Endothelial cell of umbilical vein (primary cell): Measurements from ENCODE around the gene EHMT1. TPM values are rescaled to one million over a fixed set of nuclear protein-coding genes. Genes with fewer than 3 reads are reported as not detected.

ENCODE experiments used
- BruUV-seq: library from RNA; stranded (reverse); fragments of 400-500 nt; replicated peaks from 2 replicates; lab custom pipeline; 2021; lab: Mats Ljungman, UMichigan
- CTCF ChIA-PET: fragments of 300-600, 350-600 bp; sonication (Branson Sonifier 250); formaldehyde crosslinking; loops from one replicate; lab custom pipeline; 2021; ENCODE audit warnings: antibody characterized with exemption, inconsistent platforms; lab: Charles Lee
- POLR2A ChIA-PET: fragments of 300-600, 350-600 bp; sonication (Branson Sonifier 250); formaldehyde crosslinking; loops from one replicate; lab custom pipeline; 2021; ENCODE audit warnings: antibody characterized with exemption, inconsistent platforms; lab: Charles Lee
- DNase-seq: peaks from one replicate; pipeline ENCODE4 v3.0.0-alpha.2; 2011; ENCODE audit warnings: low read depth, low spot score
- FAIRE-seq: peaks from 2 replicates; lab custom pipeline; 2011; peaks lifted over from hg19 to GRCh38; lab: Jason Lieb, UNC
- H2AFZ ChIP-seq: 2 replicates; pipeline ENCODE4 v1.6.0; 2012; ENCODE audit warnings: low read depth, low read length, control low read depth, inconsistent platforms
- H3K27ac ChIP-seq: 2 replicates; pipeline ENCODE4 v1.5.1; 2011; ENCODE audit warnings: low read depth, mild to moderate bottlenecking, control low read depth, low read length, moderate library complexity; ENCODE audit not compliant: insufficient read depth
- H3K27me3 ChIP-seq, 2 experiments: 2 replicates each; pipeline versions ENCODE4 v1.6.0 to v1.6.1; 2011; ENCODE audit warnings: low read length in 2 of 2, mixed read lengths in 1 of 2; ENCODE audit not compliant: control insufficient read depth in 2 of 2, insufficient read depth in 2 of 2
- H3K36me3 ChIP-seq, 2 experiments: 2 replicates in 1 of 2; 3 replicates in 1 of 2; pipeline ENCODE4 v1.5.1; 2011; ENCODE audit warnings: low read length in 2 of 2, mild to moderate bottlenecking in 1 of 2, moderate library complexity in 1 of 2; ENCODE audit not compliant: control insufficient read depth in 2 of 2, insufficient read depth in 2 of 2; ENCODE audit errors: extremely low read depth in 1 of 2
- H3K4me1 ChIP-seq: 3 replicates; pipeline ENCODE4 v1.5.1; 2011; ENCODE audit warnings: mild to moderate bottlenecking, low read length; ENCODE audit not compliant: control insufficient read depth, insufficient read depth; ENCODE audit errors: extremely low read depth
- H3K4me2 ChIP-seq: 2 replicates; pipeline ENCODE4 v1.6.1; 2011; ENCODE audit warnings: low read length, control low read depth, mixed read lengths; ENCODE audit not compliant: insufficient read depth
- H3K4me3 ChIP-seq, 3 experiments: fragments of 200-600 bp in 1 of 3; sonication (generic), shearing (Covaris generic) in 1 of 3; replicated peaks in 1 of 3; 2 replicates each; pipeline ENCODE4 v1.5.1; 2011 to 2016; ENCODE audit warnings: control low read depth in 3 of 3, low read length in 3 of 3, mild to moderate bottlenecking in 2 of 3, inconsistent platforms in 1 of 3, low read depth in 1 of 3, moderate library complexity in 1 of 3; ENCODE audit not compliant: insufficient read depth in 1 of 3
- H3K79me2 ChIP-seq: 2 replicates; pipeline ENCODE4 v1.6.0; 2012; ENCODE audit warnings: low read length, inconsistent platforms; ENCODE audit not compliant: control insufficient read depth, insufficient read depth
- H3K9ac ChIP-seq: replicated peaks from 2 replicates; pipeline ENCODE3; 2011; ENCODE audit warnings: low read length, control low read depth; ENCODE audit not compliant: insufficient read depth; ENCODE audit errors: extremely low read depth
- H3K9me1 ChIP-seq: replicated peaks from 3 replicates; pipeline ENCODE4 v1.6.0; 2011; ENCODE audit warnings: mild to moderate bottlenecking, low read length; ENCODE audit not compliant: control insufficient read depth, insufficient read depth; ENCODE audit errors: extremely low read depth
- H3K9me3 ChIP-seq: replicated peaks from 2 replicates; pipeline ENCODE4 v1.5.1; 2012; ENCODE audit warnings: low read length, inconsistent platforms; ENCODE audit not compliant: control insufficient read depth, insufficient read depth
- H4K20me1 ChIP-seq: replicated peaks from 2 replicates; pipeline ENCODE3; 2011; ENCODE audit warnings: mild to moderate bottlenecking, low read length; ENCODE audit not compliant: control insufficient read depth, insufficient read depth; ENCODE audit errors: extremely low read depth
- EZH2 ChIP-seq: IDR thresholded peaks from 2 replicates; pipeline ENCODE4 v1.6.1; 2012; ENCODE audit warnings: borderline replicate concordance, low read depth, mild to moderate bottlenecking, moderate library complexity, low read length, inconsistent platforms; ENCODE audit not compliant: severe bottlenecking
- FOS ChIP-seq: IDR thresholded peaks from 2 replicates; pipeline ENCODE4 v1.6.1; 2011; ENCODE audit warnings: mild to moderate bottlenecking, low read length, moderate library complexity, borderline replicate concordance; ENCODE audit not compliant: insufficient read depth
- GATA2 ChIP-seq: IDR thresholded peaks from 2 replicates; pipeline ENCODE4 v1.7.0; 2011; ENCODE audit warnings: low read depth, mild to moderate bottlenecking, moderate library complexity, mixed read lengths, low read length; ENCODE audit not compliant: insufficient read length, insufficient read depth
- JUN ChIP-seq: IDR thresholded peaks from 2 replicates; pipeline ENCODE4 v1.6.1; 2011; ENCODE audit warnings: borderline replicate concordance, low read depth; ENCODE audit not compliant: insufficient read length, insufficient read depth
- MYC ChIP-seq: IDR thresholded peaks from one replicate; pipeline ENCODE4 v1.6.1; 2011; ENCODE audit warnings: mild to moderate bottlenecking, low read depth, low read length
- POLR2A ChIP-seq: IDR thresholded peaks from 2 replicates; pipeline ENCODE4 v1.6.1; 2012; ENCODE audit warnings: low read depth, mild to moderate bottlenecking, control low read depth, low read length
- POLR2AphosphoS5 ChIP-seq: IDR thresholded peaks from 2 replicates; pipeline ENCODE4 v1.6.1; 2012; ENCODE audit warnings: low read depth, mild to moderate bottlenecking, control low read depth, low read length, moderate library complexity; ENCODE audit not compliant: insufficient read depth
- dilution Hi-C: fragments of 300-500 bp; cut with MboI; formaldehyde crosslinking; loops from one replicate; pipeline ENCODE4 v1.15.0; 2019; ENCODE audit warnings: low sequenced_read_pairs; ENCODE audit not compliant: extremely low pct_ligation_motif_present
- intact Hi-C: fragments of 100-400 bp; cut with micrococcal nuclease; formaldehyde crosslinking; loops from one replicate; pipeline ENCODE4 v1.10.0; 2022
- polyA plus RNA-seq, 4 experiments: library from polyadenylated mRNA; depleted of rRNA in 3 of 4; stranded (reverse) in 3 of 4; unstranded in 1 of 4; fragments of >200 nt; gene quantifications; 2 replicates each; pipeline versions ENCODE4 v1.2.1 to v1.2.3, GENCODE V29; 2011 to 2012; ENCODE audit warnings: missing spikeins in 1 of 4
- total RNA-seq: library from RNA; stranded (reverse); gene quantifications from 2 replicates; pipeline ENCODE4 v1.2.3, GENCODE V29; 2021
- TF ChIP-seq, protein P1 (sequence below): IDR thresholded peaks from 2 replicates; pipeline ENCODE4 v1.6.1; 2011; ENCODE audit not compliant: insufficient read depth, insufficient read length
- TF ChIP-seq, protein P2 (sequence below), 2 donors: IDR thresholded peaks; 1 replicate in 1 of 2; 2 replicates in 1 of 2; pipeline ENCODE4 v1.5.1; 2011; ENCODE audit warnings: low read length in 2 of 2, mild to moderate bottlenecking in 2 of 2, moderate library complexity in 2 of 2, control low read depth in 1 of 2, inconsistent platforms in 1 of 2, low read depth in 1 of 2; ENCODE audit not compliant: insufficient read depth in 1 of 2; ENCODE audit errors: extremely low read depth in 1 of 2

EHMT1 gene
- total and polyA plus RNA-seq, 2 donors (not counting 3 experiments of a cell fraction or from before 2014, with no cell fraction given): 48.2 to 104 TPM

DNA sequence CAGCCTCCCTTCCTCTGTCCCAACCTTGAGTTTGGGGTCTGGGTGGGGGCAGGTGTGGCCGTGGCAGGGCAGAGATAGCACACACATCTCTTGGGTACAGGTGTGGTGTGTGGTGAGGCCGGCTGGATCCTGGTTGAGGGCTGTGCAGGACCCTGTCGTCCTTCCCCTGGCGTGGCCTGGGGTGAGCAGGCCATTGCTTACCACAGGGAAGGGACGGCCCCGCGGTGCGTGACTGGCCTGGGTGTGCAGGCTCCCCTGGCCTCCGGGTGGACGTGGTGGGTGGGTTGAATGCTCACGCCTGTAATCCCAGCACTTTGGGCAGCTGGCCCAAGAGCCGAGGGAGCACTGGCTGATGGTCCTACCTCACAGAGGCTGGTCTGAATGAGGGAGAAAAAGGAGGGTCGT is 12.1 kb upstream of the EHMT1 start:
- no peak overlapping the region for H3K27ac ChIP-seq
- H3K4me1 ChIP-seq: peaks cover 5% of the 10 kb centered on the region
- dilution Hi-C loops: no loop called here
- FAIRE-seq (no peak), DNase-seq (no peak)
- ChIA-PET CTCF (no interaction called here), POLR2A (no interaction called here)
- no peaks in the 10 kb centered on the region for H3K79me2 ChIP-seq
- BruUV-seq: no TSS peak
- no peak overlapping the region for H3K9ac ChIP-seq
- no peaks in the 10 kb centered on the region for H3K9me1 ChIP-seq
- no peaks in the 10 kb centered on the region for H3K36me3 ChIP-seq
- no peaks in the 10 kb centered on the region for H3K9me3 ChIP-seq
- H3K27me3 ChIP-seq: no peaks in the 10 kb centered on the region
- TF ChIP-seq, protein P1, sequence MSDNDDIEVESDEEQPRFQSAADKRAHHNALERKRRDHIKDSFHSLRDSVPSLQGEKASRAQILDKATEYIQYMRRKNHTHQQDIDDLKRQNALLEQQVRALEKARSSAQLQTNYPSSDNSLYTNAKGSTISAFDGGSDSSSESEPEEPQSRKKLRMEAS: no peak
- TF ChIP-seq POLR2AphosphoS5: no peak
- TF ChIP-seq JUN: no peak
- TF ChIP-seq, protein P2, sequence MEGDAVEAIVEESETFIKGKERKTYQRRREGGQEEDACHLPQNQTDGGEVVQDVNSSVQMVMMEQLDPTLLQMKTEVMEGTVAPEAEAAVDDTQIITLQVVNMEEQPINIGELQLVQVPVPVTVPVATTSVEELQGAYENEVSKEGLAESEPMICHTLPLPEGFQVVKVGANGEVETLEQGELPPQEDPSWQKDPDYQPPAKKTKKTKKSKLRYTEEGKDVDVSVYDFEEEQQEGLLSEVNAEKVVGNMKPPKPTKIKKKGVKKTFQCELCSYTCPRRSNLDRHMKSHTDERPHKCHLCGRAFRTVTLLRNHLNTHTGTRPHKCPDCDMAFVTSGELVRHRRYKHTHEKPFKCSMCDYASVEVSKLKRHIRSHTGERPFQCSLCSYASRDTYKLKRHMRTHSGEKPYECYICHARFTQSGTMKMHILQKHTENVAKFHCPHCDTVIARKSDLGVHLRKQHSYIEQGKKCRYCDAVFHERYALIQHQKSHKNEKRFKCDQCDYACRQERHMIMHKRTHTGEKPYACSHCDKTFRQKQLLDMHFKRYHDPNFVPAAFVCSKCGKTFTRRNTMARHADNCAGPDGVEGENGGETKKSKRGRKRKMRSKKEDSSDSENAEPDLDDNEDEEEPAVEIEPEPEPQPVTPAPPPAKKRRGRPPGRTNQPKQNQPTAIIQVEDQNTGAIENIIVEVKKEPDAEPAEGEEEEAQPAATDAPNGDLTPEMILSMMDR (IDR thresholded peaks at IDR 0.05; ENCODE audit: extremely low read depth in 1 of 2, insufficient read depth in 1 of 2, low read depth in 1 of 2, low read length in 2 of 2): no peak
- TF ChIP-seq EZH2: no peak
- no peak for TF ChIP-seq FOS
- TF ChIP-seq GATA2: no peak
- TF ChIP-seq POLR2A: no peak
- no peak for TF ChIP-seq MYC
- no peak overlapping the region for H2AFZ ChIP-seq
- H4K20me1 ChIP-seq: no peaks in the 10 kb centered on the region
- no peak overlapping the region for H3K4me2 ChIP-seq
- intact Hi-C loops: no loop called here
- H3K4me3 ChIP-seq: no peak overlapping the region
